Measurements from ENCODE around the gene FXYD3.
"Not testable (repeated sequence)": the region's sequence is repeated elsewhere in the genome, so short reads cannot be mapped to it uniquely, and the experiment has no call there.

FXYD3 gene

GRCh38 chr19:35144259-35144599 lies 28.6 kb downstream of the FXYD3 start:
- WGBS, 2 experiments (ENCODE audit: insufficient coverage in 2 of 2): 8 to 10% methylated on average over 2 to 3 of the region's 6 CpGs
- Histone ChIP-seq H3K4me3 (ENCODE audit: extremely low read depth, insufficient read depth, low read length, poor library complexity, severe bottlenecking) (no peak overlapping the region), H3K4me1 (ENCODE audit: control insufficient read depth, insufficient read depth, low read length, poor library complexity, severe bottlenecking) (peaks cover 18% of the 10 kb centered on the region), H3K36me3 (ENCODE audit: control insufficient read depth, insufficient read depth, low read length) (no peaks in the 10 kb centered on the region), H3K9me3 (ENCODE audit: control insufficient read depth, low read length) (no peaks in the 10 kb centered on the region), H3K27ac (ENCODE audit: low read depth, low read length, severe bottlenecking) (no peak overlapping the region)

- WGBS, 2 experiments (ENCODE audit: insufficient coverage in 2 of 2): 23 to 26% methylated on average over 6 to 7 of the region's 15 CpGs
- H3K4me3 ChIP-seq (ENCODE audit: extremely low read depth, insufficient read depth, low read length, poor library complexity, severe bottlenecking): no peak overlapping the region
- no peaks in the 10 kb centered on the region for H3K36me3 ChIP-seq (ENCODE audit: control insufficient read depth, insufficient read depth, low read length)
- no peak overlapping the region for H3K27ac ChIP-seq (ENCODE audit: low read depth, low read length, severe bottlenecking)
- H3K9me3 ChIP-seq (ENCODE audit: control insufficient read depth, low read length): no peaks in the 10 kb centered on the region
- peaks cover 13% of the 10 kb centered on the region for H3K4me1 ChIP-seq (ENCODE audit: control insufficient read depth, insufficient read depth, low read length, poor library complexity, severe bottlenecking)
These were observed 29.2 kb downstream of the FXYD3 start for GRCh38 chr19:35144600-35145436.

- Histone ChIP-seq H3K36me3 (ENCODE audit: control insufficient read depth, insufficient read depth, low read length) (no peaks in the 10 kb centered on the region), H3K9me3 (ENCODE audit: control insufficient read depth, low read length) (no peaks in the 10 kb centered on the region), H3K4me3 (ENCODE audit: extremely low read depth, insufficient read depth, low read length, poor library complexity, severe bottlenecking) (no peak overlapping the region), H3K27ac (ENCODE audit: low read depth, low read length, severe bottlenecking) (no peak overlapping the region), H3K4me1 (ENCODE audit: control insufficient read depth, insufficient read depth, low read length, poor library complexity, severe bottlenecking) (peaks cover 10% of the 10 kb centered on the region)
- 93 to 97% methylated on average over 4 to 5 of the region's 7 CpGs for WGBS, 2 experiments (ENCODE audit: insufficient coverage in 2 of 2)
These were observed 31.3 kb downstream of the FXYD3 start for GRCh38 chr19:35146746-35147459.

GRCh38 chr19:35149463-35149862 lies 33.8 kb downstream of the FXYD3 start:
- WGBS, 2 experiments (ENCODE audit: insufficient coverage in 2 of 2): 100% methylated on average over 1 of the region's 3 CpGs
- H3K27ac ChIP-seq (ENCODE audit: low read depth, low read length, severe bottlenecking): no peak overlapping the region
- H3K4me3 ChIP-seq (ENCODE audit: extremely low read depth, insufficient read depth, low read length, poor library complexity, severe bottlenecking): no peak overlapping the region
- H3K9me3 ChIP-seq (ENCODE audit: control insufficient read depth, low read length): no peaks in the 10 kb centered on the region
- H3K4me1 ChIP-seq (ENCODE audit: control insufficient read depth, insufficient read depth, low read length, poor library complexity, severe bottlenecking): peaks cover 10% of the 10 kb centered on the region
- H3K36me3 ChIP-seq (ENCODE audit: control insufficient read depth, insufficient read depth, low read length): no peaks in the 10 kb centered on the region

- Histone ChIP-seq H3K9me3 (ENCODE audit: control insufficient read depth, low read length) (no peaks in the 10 kb centered on the region), H3K36me3 (ENCODE audit: control insufficient read depth, insufficient read depth, low read length) (no peaks in the 10 kb centered on the region), H3K27ac (ENCODE audit: low read depth, low read length, severe bottlenecking) (no peak overlapping the region), H3K4me3 (ENCODE audit: extremely low read depth, insufficient read depth, low read length, poor library complexity, severe bottlenecking) (no peak overlapping the region), H3K4me1 (ENCODE audit: control insufficient read depth, insufficient read depth, low read length, poor library complexity, severe bottlenecking) (peaks cover 5% of the 10 kb centered on the region)
- 80 to 82% methylated on average over 2 of the region's 2 CpGs for WGBS, 2 experiments (ENCODE audit: insufficient coverage in 2 of 2)
These were observed 34.8 kb downstream of the FXYD3 start for GRCh38 chr19:35150445-35150844.

GRCh38 chr19:35151273-35152065 lies 35.8 kb downstream of the FXYD3 start:
- H3K36me3 ChIP-seq (ENCODE audit: control insufficient read depth, insufficient read depth, low read length): peaks cover under 1% of the 10 kb centered on the region
- no peak overlapping the region for H3K27ac ChIP-seq (ENCODE audit: low read depth, low read length, severe bottlenecking)
- H3K9me3 ChIP-seq (ENCODE audit: control insufficient read depth, low read length): no peaks in the 10 kb centered on the region
- WGBS, 2 experiments (ENCODE audit: insufficient coverage in 2 of 2): 85 to 86% methylated on average over 17 to 18 of the region's 20 CpGs
- peaks cover 10% of the 10 kb centered on the region for H3K4me1 ChIP-seq (ENCODE audit: control insufficient read depth, insufficient read depth, low read length, poor library complexity, severe bottlenecking)
- no peak overlapping the region for H3K4me3 ChIP-seq (ENCODE audit: extremely low read depth, insufficient read depth, low read length, poor library complexity, severe bottlenecking)

- not testable (repeated sequence) for H3K9me3 ChIP-seq (ENCODE audit: control insufficient read depth, low read length); H3K4me3 ChIP-seq (ENCODE audit: extremely low read depth, insufficient read depth, low read length, poor library complexity, severe bottlenecking); H3K27ac ChIP-seq (ENCODE audit: low read depth, low read length, severe bottlenecking); H3K4me1 ChIP-seq (ENCODE audit: control insufficient read depth, insufficient read depth, low read length, poor library complexity, severe bottlenecking)
- peaks cover 17% of the 10 kb centered on the region for H3K36me3 ChIP-seq (ENCODE audit: control insufficient read depth, insufficient read depth, low read length)
- WGBS, 2 experiments (ENCODE audit: insufficient coverage in 2 of 2): 89 to 91% methylated on average over 9 to 10 of the region's 10 CpGs
These were observed 37.5 kb downstream of the FXYD3 start for GRCh38 chr19:35153129-35153522.

- Histone ChIP-seq H3K4me3 (ENCODE audit: extremely low read depth, insufficient read depth, low read length, poor library complexity, severe bottlenecking) (peak overlapping the region; percentile 66), H3K27ac (ENCODE audit: low read depth, low read length, severe bottlenecking) (no peak overlapping the region), H3K4me1 (ENCODE audit: control insufficient read depth, insufficient read depth, low read length, poor library complexity, severe bottlenecking) (peaks cover 10% of the 10 kb centered on the region), H3K9me3 (ENCODE audit: control insufficient read depth, low read length) (no peaks in the 10 kb centered on the region), H3K36me3 (ENCODE audit: control insufficient read depth, insufficient read depth, low read length) (peaks cover 23% of the 10 kb centered on the region)
- WGBS, 2 experiments (ENCODE audit: insufficient coverage in 2 of 2): 2 to 3% methylated on average over 26 to 28 of the region's 36 CpGs
These were observed 38.3 kb downstream of the FXYD3 start for GRCh38 chr19:35153701-35154524.

GRCh38 chr19:35154525-35155406 lies 39.1 kb downstream of the FXYD3 start, which contains the start of gene FXYD5:
Gene FXYD5, plus strand, starts transcription at chr19:35154735. Its CDS starts 816 bp downstream, at chr19:35155551.
- WGBS, 2 experiments (ENCODE audit: insufficient coverage in 2 of 2): 0 to 2% methylated on average over 25 to 31 of the region's 49 CpGs
- no peaks in the 10 kb centered on the region for H3K9me3 ChIP-seq (ENCODE audit: control insufficient read depth, low read length)
- H3K36me3 ChIP-seq (ENCODE audit: control insufficient read depth, insufficient read depth, low read length): peaks cover 31% of the 10 kb centered on the region
- peaks cover 10% of the 10 kb centered on the region for H3K4me1 ChIP-seq (ENCODE audit: control insufficient read depth, insufficient read depth, low read length, poor library complexity, severe bottlenecking)
- peak within 1 kb of the TSS; percentile 43 for H3K27ac ChIP-seq (ENCODE audit: low read depth, low read length, severe bottlenecking)
- H3K4me3 ChIP-seq (ENCODE audit: extremely low read depth, insufficient read depth, low read length, poor library complexity, severe bottlenecking): peak within 1 kb of the TSS; percentile 66
